HG03342 (cell line): ENCODE data around the gene SSH3.

Source experiments
- ATAC-seq: cut with Tn5 transposase; IDR thresholded peaks from one replicate; pipeline ENCODE4 v1.9.1; 2021; ENCODE audit warnings: mild to moderate bottlenecking, moderate library complexity; ENCODE audit not compliant: unreplicated experiment

The SSH3 gene

GRCh38 chr11:67291481-67292381 is 11.6 kb upstream of the SSH3 start:
- ATAC-seq = no peak

- ATAC-seq = no peak
Observed at GRCh38 chr11:67292671-67293070, 10.7 kb upstream of the SSH3 start.

GRCh38 chr11:67293090-67293489 is 10.2 kb upstream of the SSH3 start:
- no peak for ATAC-seq

- no peak for ATAC-seq
Observed at GRCh38 chr11:67295846-67296245, 7.5 kb upstream of the SSH3 start.

DNA sequence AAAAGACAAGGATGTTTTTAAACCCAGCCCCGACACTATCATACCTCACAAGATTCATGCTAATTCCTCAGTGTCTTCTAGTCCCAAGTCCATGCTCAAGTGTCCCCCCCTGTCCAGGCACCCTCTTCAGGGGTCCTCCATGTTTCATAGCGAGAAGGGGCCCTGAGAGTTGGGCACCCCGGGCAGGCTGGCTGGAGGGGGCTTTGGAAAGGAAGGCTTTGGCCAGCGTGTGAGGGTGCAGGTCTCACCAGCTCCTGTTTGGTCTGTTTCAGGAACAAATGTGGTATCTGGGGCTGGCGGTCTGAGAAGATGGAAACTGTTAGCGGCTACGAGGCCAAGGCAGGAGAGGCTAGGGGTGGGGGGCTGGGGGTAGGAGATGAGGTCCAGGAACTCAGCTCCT is 4.5 kb upstream of the SSH3 start:
- no peak for ATAC-seq

GRCh38 chr11:67299471-67300191 is 3.7 kb upstream of the SSH3 start:
- no peak for ATAC-seq

GRCh38 chr11:67300256-67300755 is 3.0 kb upstream of the SSH3 start:
- ATAC-seq = no peak

DNA sequence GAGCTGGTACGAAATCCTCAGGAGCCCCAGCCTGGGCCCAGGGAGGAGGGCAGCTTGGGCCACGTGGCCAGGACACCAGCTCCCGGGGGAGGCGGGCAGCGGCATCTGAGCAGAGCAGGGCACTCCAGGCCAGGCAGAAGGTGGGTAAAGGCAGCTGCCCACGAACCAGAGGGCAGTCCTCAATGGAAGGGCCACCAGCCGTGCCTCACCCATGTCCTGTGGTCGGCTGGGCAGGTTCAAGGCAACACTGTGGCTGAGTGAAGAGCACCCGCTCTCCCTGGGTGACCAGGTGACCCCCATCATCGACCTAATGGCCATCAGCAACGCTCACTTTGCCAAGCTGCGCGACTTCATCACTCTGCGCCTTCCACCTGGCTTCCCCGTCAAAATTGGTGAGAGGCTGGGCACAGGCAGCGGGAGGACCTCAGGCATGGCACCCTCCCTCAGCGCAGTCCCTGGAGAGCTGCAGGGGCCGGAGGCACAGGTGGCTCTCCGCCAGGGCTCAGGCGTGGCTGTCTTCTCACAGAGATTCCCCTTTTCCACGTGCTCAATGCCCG is 2.5 kb upstream of the SSH3 start:
- ATAC-seq = no peak

DNA sequence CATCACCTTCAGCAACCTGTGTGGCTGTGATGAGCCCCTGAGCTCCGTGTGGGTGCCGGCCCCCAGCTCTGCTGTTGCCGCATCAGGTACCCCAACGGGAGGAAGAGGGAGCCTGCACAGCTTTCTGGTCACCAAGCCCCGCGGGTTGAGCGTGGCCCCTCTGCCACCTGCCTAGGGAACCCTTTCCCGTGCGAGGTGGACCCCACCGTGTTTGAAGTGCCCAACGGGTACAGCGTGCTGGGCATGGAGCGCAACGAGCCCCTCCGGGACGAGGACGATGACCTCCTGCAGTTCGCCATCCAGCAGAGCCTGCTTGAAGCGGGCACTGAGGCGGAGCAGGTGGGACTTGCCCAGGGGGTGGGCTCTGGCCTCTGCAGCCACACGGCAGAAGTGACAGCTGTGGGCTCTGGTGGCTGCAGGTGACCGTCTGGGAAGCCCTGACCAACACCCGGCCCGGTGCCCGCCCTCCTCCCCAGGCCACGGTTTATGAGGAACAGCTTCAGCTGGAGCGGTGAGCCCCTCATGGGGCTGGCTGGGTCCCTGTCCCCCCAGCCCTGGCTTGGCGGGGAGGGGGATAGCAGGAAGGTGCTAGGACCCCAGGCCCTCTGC is 1.9 kb upstream of the SSH3 start:
- no peak for ATAC-seq

- ATAC-seq = no peak
Observed at GRCh38 chr11:67301951-67302516, 1.3 kb upstream of the SSH3 start.

- no peak for ATAC-seq
Observed at GRCh38 chr11:67302571-67303131, 679 bp upstream of the SSH3 start.

DNA sequence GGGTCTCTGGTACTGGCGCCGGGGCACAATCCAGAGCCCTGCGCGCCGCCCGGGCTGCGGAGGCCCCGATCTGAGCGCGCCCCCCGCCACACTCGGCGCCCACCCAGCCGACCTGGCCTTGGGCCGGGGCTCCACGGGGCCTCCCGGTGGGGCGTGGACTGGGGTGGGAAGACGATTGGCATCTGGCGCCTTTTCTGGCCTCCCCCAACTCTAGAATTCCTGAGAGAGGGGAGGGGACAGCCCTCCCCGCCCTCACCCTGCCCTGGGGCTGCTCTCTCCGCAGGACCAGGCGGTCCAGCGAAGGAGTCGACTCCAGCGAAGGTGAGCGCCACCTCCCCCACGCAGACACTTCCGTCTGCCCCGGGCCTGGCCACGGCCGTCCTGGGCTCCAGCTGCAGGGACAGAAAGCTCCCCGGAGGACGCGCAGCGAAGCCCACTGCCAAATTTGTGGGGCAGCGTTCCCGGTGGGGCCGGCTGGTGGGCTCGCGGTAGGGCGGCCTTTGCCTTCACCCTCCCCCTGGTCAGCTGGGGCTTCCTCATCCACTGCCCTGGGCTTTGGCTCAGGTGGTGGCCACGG is 593 bp downstream of the SSH3 start:
- ATAC-seq = no peak

GRCh38 chr11:67304511-67305113 is 1.3 kb downstream of the SSH3 start:
- ATAC-seq = no peak

DNA sequence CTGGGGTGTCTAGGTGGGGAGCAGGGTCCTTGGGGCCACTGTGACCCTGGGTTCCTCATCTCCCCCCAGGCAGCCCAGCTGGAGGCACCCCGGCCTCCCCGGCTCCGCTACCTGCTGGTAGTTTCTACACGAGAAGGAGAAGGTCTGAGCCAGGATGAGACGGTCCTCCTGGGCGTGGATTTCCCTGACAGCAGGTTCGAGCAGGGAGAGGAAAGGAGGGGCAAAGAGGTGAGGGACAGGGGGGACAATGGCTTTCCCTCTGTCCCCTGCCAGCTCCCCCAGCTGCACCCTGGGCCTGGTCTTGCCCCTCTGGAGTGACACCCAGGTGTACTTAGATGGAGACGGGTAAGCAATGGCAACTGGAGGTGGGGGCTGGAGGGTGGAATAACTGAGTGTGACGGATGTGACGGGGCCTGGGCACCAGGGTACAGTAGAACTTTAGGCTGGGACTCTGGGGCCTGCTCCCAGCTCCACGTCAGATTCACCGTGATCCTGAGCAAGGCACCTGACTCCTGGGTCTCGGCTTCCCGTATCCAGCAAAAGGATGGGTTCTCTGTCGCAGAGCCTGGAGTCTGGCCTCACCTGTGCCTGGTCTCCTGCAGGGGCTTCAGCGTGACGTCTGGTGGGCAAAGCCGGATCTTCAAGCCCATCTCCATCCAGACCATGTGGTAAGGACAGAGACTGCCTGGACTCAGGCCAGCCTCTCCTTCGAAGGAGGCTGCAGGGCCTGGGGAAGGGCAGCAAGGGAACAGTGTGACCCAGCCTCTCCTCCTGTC is 3.6 kb downstream of the SSH3 start:
- ATAC-seq = no peak

GRCh38 chr11:67307545-67308001 is 4.2 kb downstream of the SSH3 start:
- no peak for ATAC-seq

DNA sequence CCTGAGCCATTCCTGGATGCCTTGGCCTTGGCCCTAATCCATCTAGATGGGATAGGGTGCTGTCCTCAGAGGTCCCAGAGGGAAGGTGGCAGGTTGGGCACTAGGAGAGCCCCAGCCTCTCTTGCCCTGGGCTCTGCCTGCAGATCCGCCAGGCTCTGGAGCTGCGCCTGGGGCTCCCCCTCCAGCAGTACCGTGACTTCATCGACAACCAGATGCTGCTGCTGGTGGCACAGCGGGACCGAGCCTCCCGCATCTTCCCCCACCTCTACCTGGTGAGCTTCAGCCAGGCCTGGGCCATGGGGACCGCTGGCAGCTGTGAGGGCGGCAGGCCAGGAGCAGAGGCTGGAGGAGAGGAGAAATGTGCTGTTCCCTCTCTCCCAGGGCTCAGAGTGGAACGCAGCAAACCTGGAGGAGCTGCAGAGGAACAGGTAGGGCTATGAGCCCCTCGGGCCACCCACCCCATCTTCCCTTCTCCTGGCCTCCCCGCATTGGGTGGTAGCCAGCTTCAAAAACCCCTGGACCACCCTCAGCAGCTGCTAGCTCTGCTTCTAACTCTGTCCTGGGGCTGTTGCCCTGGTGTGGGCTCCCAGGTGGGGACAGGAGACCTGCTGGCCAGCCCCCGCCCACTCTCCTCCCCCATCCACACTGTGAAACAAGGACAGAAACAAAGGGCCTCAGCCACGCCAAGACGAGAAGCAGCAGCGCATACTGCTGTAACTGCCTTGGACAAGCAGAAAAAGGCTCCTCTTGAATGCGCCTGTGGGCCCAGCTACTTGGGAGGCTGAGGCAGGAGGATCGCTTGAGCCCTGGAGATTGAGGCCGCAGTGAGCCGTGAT is 4.9 kb downstream of the SSH3 start:
- ATAC-seq = no peak

- no peak for ATAC-seq
Observed at GRCh38 chr11:67309166-67309565, 5.8 kb downstream of the SSH3 start.

DNA sequence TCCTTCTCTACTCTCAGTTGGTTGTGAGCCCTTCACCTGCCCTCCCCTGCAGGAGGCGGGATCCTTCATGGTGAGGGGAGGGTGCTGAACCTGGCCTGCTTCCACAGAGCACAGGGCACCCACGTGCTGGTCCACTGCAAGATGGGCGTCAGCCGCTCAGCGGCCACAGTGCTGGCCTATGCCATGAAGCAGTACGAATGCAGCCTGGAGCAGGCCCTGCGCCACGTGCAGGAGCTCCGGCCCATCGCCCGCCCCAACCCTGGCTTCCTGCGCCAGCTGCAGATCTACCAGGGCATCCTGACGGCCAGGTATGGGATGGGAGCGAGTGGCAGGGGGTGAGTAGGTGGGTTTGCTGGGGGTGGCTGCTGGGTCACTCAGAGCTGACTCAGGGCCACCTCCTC is 6.3 kb downstream of the SSH3 start:
- ATAC-seq = no peak
